Hepatic stellate cell (primary cell): ENCODE results near the gene MED25.

Experiments used
- DNase-seq: peaks from one replicate; pipeline ENCODE4 v3.0.0; 2011; ENCODE audit warnings: low spot score

MED25 gene

GRCh38 chr19:49799271-49799797 lies 18.8 kb upstream of the MED25 start:
- no peak for DNase-seq

DNA sequence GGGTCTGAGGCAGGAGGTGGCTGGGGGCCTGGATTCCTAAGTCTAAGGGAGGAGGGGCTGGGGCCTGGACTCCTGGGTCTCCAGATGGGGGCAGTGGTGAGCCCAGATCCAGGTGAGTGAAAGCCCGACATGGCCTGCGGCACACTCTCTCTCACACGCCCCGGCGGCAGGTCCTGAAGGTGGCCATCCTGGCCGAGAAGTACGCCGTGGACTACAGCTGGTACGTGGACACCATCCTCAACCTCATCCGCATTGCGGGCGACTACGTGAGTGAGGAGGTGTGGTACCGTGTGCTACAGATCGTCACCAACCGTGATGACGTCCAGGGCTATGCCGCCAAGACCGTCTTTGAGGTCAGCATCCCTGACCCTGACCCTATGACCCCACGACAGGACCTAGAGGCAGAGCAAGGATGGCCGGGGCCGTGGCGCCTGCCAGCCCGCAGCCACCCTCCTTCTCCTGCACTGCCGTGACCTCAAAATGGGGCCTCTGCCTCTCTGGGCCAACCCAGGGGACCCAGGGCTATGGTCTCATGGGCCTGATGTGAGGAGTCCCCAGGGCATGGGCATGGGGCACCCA lies 18.2 kb upstream of the MED25 start:
- DNase-seq: no peak

- DNase-seq: no peak
Observed at GRCh38 chr19:49800771-49801170, 17.3 kb upstream of the MED25 start.

DNA sequence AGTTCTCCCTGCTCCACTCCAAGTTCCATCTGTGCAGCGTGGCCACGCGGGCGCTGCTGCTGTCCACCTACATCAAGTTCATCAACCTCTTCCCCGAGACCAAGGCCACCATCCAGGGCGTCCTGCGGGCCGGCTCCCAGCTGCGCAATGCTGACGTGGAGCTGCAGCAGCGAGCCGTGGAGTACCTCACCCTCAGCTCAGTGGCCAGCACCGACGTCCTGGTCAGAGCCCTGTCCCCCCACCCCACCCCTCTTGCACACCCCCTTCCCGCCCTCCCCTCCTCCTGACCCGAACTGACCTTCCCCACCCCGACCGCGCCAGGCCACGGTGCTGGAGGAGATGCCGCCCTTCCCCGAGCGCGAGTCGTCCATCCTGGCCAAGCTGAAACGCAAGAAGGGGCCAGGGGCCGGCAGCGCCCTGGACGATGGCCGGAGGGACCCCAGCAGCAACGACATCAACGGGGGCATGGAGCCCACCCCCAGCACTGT lies 16.6 kb upstream of the MED25 start:
- no peak for DNase-seq

GRCh38 chr19:49801966-49802661 lies 16.0 kb upstream of the MED25 start:
- peak; percentile 98 for DNase-seq

GRCh38 chr19:49802836-49803528 lies 15.1 kb upstream of the MED25 start:
- no peak for DNase-seq

GRCh38 chr19:49803529-49803856 lies 14.6 kb upstream of the MED25 start:
- DNase-seq: no peak

DNA sequence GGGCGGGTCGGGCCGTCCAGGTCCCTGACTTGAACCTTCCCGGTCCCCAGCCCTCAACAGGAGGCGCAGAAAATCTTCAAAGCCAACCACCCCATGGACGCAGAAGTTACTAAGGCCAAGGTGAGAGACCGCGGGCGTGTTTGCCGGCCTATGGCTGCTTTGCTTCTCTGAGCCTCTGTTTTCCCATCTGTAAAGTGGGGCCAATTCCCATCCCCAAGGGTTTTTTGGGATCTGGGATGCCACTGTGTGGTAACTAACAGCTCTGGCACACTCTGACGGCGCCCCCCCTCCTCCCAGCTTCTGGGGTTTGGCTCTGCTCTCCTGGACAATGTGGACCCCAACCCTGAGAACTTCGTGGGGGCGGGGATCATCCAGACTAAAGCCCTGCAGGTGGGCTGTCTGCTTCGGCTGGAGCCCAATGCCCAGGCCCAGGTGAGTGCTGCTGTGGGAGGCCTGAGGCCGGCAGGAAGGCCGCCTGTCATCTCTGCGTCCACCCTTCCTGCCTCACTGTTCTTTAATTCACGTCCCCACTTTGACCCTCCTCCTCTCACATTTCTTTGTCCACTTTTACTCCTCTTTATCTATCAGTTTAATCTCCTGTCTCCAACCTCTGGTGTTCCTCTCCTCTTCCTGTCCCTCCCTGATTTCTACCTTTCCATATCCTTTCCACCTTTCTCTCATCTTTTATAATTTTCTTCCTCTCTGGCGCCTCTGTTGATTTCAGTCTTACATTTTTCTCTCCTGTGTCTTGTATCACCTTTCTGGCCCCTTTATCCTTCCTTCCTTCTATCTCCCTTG lies 12.1 kb upstream of the MED25 start:
- no peak for DNase-seq

DNA sequence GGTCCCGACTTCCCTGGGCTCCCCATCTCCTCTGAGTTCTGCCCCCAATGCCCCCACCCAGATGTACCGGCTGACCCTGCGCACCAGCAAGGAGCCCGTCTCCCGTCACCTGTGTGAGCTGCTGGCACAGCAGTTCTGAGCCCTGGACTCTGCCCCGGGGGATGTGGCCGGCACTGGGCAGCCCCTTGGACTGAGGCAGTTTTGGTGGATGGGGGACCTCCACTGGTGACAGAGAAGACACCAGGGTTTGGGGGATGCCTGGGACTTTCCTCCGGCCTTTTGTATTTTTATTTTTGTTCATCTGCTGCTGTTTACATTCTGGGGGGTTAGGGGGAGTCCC lies 11.5 kb upstream of the MED25 start:
- DNase-seq: no peak

DNA sequence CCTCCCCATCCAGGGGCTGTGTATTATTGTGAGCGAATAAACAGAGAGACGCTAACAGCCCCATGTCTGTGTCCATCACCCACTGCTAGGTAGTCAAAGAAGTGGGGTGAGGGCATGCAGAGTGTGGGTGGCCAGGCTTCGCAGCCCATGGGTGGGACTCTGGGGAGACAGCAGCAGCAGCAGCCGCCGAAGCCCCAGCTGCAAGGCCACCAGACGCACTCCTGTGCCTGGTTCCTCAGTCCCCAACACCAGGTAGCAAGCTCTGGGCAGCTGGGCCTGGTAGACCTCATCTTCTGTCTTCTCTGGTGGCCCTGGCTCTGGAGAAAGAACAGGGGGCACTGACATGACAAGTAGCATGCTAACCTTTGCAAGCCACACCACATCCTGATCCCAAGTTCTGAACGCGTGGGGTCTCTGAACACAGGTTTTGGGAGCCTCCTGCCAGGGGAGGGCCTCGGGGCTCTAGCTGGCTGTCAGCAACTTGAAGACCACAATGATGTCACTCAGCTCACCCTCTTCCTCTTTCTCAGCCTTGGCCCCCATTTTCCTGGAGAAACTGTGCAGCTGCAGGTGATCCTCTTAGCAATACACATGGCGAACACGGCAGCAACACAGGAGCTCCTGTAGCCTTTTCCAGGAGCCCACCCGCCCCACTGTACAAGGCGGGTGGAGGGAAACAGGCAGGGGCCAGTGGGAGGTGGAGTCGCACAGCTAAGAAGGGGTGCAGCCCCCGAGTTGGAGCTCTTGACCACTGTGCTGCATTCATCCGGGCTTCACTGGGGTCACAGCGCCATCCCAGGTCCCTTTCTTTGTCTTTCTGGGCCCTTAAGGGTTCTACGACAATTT lies 10.8 kb upstream of the MED25 start:
- DNase-seq: no peak

DNA sequence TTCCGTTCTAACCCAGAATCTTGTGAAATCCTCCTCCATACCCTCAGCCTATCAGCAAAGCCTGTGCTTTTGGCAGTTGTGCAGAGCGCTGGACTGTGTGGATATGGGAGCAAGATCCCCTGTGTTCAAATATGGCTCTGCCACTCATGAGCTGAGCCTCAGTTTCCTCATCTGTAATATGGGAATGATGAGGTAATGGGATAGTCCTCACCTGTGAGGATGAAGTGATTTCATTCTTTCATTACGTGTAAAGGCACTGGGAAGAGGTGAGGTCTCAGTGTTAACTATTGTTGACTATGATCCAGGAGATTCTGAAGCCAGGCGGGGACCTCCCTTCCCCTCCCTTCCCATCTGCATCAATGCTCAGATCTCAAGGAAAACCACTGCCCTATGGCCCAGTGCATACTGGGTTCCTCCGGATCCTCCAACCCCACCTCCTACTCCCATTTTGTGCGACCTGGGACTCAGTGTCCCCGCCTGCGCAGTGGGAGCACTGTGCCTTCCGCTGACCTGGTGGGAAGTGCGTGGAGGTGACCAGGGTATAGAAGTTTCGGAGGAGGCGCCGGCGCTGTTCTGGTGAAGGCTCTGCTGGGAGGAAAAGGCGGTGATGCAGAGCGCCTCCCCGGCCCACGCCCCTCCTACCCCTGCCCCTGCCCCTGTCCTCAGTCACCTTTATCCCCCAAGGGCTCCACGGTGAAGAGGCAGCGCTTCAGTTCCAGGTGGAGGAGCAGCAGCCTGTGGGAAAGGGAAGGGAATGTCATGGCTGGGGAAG lies 10.0 kb upstream of the MED25 start:
- DNase-seq: no peak

- DNase-seq: peak; percentile 95
Observed at GRCh38 chr19:49808711-49809159, 9.4 kb upstream of the MED25 start.

- DNase-seq: peak; percentile 66
Observed at GRCh38 chr19:49809160-49809940, 8.7 kb upstream of the MED25 start.

DNA sequence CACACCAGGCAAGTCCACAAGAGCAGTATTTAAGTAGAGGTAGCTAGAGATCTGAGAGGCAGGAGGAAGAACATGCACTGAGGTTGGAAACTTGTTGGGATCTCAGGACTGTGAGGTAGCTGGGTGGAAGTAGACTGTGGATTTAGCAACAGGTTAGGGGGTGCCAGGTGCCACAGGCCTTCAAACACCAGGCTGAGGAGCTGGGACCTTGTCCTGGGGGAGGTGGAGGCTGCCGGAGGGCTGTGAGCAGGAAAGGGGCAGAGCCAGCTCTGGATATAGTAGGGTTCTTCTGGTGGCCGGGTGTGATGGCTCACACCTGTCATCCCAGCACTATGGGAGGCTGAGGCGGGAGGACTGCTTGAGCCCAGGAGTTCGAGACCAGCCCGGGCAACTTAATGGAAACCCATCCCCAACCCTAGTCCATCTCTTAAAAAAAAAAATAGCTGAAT lies 8.1 kb upstream of the MED25 start:
- DNase-seq: no peak

- DNase-seq: no peak
Observed at GRCh38 chr19:49811328-49811727, 6.8 kb upstream of the MED25 start.

DNA sequence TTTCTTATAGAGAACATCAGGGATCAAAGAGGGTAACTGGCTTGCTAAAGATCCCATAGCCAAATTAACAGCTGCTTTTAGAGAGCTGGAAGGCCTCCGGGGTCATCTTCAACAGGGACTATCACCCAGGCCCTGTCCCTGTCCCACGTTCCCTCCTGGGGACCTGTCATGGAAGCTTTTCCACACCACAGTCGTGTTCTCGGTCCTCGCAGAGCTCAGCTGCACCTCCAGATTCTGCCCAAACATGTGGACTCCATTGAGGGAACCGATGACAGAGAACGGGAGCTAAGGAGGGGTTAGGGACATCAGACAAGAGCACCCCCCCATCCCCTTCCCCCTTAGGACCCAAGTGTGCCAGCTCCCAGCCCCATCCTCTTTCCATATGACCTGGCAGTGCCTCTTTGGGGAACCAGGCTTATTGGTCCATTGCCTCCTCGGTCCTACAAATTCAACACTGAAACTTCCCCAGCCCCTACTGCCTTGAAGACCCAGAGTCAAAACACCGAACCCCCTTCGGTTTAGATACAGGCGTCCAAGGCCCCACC lies 5.6 kb upstream of the MED25 start:
- DNase-seq: no peak

GRCh38 chr19:49812997-49813861 lies 4.9 kb upstream of the MED25 start, which contains the start of gene FUZ:
FUZ (minus strand) TSS chr19:49813292; CDS start chr19:49813106, 186 bp downstream.
- DNase-seq: peak; percentile 97

DNA sequence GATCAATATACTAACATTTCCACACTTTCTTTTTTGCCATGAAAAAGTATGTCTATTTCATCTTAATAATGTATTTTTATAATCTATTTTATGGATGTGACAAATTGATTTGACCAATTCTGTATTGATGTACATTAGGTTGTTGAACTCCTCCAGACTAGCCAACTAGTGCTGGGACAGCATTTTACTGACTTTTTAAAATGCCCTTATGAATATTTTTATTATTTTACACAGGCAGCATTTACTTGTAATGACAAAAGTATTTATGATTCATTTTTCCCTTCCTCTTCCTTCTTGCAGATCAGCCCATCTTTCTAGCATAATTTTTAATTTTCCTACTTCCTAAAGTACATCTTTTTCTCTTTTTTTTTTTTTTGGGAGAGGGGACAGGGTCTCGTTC lies 4.1 kb upstream of the MED25 start:
- peak; percentile 36 for DNase-seq
